Measurements from ENCODE around the gene CSTPP1.

The CSTPP1 gene

GRCh38 chr11:46936138-46937110, at the start of gene CSTPP1:
CSTPP1 (plus strand) TSS chr11:46936761; CDS start chr11:46936806, 45 bp downstream.
- DNase-seq, result peak; percentile 90 to 93

GRCh38 chr11:46888636-46889035, 47.9 kb upstream of the CSTPP1 start:
- no peak for DNase-seq

GRCh38 chr11:46889251-46889650, 47.3 kb upstream of the CSTPP1 start:
- DNase-seq, result no peak

- peak; percentile 66 to 77 for DNase-seq
These were observed 46.7 kb upstream of the CSTPP1 start for GRCh38 chr11:46889689-46890475.

- DNase-seq, result no peak
These were observed 45.9 kb upstream of the CSTPP1 start for GRCh38 chr11:46890665-46891064.

GRCh38 chr11:46892109-46892508, 44.5 kb upstream of the CSTPP1 start:
- DNase-seq, result no peak

- no peak for DNase-seq
These were observed 43.7 kb upstream of the CSTPP1 start for GRCh38 chr11:46892838-46893237.

- DNase-seq, result no peak
These were observed 42.1 kb upstream of the CSTPP1 start for GRCh38 chr11:46894506-46894905.

GRCh38 chr11:46894961-46895360, 41.6 kb upstream of the CSTPP1 start:
- DNase-seq, result no peak

- no peak for DNase-seq
These were observed 40.7 kb upstream of the CSTPP1 start for GRCh38 chr11:46895821-46896220.

- DNase-seq, result peak in 1 of 2 donors; percentile 20
These were observed 39.7 kb upstream of the CSTPP1 start for GRCh38 chr11:46896719-46897406.

- no peak for DNase-seq
These were observed 38.0 kb upstream of the CSTPP1 start for GRCh38 chr11:46898396-46899095.

GRCh38 chr11:46899501-46900025, 37.0 kb upstream of the CSTPP1 start:
- no peak for DNase-seq

- DNase-seq, result no peak
These were observed 36.3 kb upstream of the CSTPP1 start for GRCh38 chr11:46900091-46900746.

- no peak for DNase-seq
These were observed 35.4 kb upstream of the CSTPP1 start for GRCh38 chr11:46901156-46901555.

- DNase-seq, result no peak
These were observed 33.9 kb upstream of the CSTPP1 start for GRCh38 chr11:46902694-46903093.

- no peak for DNase-seq
These were observed 32.7 kb upstream of the CSTPP1 start for GRCh38 chr11:46903846-46904245.

- no peak for DNase-seq
These were observed 30.8 kb upstream of the CSTPP1 start for GRCh38 chr11:46905806-46906205.

GRCh38 chr11:46906609-46907041, 29.9 kb upstream of the CSTPP1 start:
- DNase-seq, result no peak

- no peak for DNase-seq
These were observed 29.0 kb upstream of the CSTPP1 start for GRCh38 chr11:46907606-46908005.

- DNase-seq, result no peak
These were observed 23.9 kb upstream of the CSTPP1 start for GRCh38 chr11:46912526-46913150.
